NCI-H524 (cell line): Measurements from ENCODE around the gene CPLX1.
A peak's percentile ranks its signal among the peaks of the same experiment; 100 is the strongest.

Experiments
- DNase-seq, 2 experiments: peaks; one replicate each; lab custom pipeline; 2025; lab: John Stamatoyannopoulos, UW

Gene CPLX1

DNA sequence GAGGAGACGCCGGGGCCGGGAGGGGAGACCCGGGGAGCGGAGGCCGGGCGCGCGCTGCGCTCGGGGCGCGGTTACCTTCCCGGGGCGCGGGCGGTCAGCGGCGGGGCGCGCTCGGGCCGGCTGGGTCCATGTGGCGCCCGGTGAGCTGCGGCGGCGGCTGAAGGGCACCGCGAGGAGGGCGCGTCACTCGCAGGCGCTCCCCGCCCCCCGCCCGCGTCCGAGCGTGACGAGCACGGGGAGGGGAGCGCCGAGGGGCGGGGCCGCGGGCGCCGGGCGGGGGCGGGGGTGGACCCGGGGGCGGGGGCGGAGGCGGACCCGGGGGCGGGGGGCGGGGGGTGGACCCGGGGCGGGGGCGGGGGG lies at the start of gene CPLX1:
Gene CPLX1 (minus strand): TSS at position 159 of the 360 bp plus-strand sequence. CDS start 1,607 bp downstream, outside the sequence.
- peak in 1 of 2 experiments; percentile 60 for DNase-seq

DNA sequence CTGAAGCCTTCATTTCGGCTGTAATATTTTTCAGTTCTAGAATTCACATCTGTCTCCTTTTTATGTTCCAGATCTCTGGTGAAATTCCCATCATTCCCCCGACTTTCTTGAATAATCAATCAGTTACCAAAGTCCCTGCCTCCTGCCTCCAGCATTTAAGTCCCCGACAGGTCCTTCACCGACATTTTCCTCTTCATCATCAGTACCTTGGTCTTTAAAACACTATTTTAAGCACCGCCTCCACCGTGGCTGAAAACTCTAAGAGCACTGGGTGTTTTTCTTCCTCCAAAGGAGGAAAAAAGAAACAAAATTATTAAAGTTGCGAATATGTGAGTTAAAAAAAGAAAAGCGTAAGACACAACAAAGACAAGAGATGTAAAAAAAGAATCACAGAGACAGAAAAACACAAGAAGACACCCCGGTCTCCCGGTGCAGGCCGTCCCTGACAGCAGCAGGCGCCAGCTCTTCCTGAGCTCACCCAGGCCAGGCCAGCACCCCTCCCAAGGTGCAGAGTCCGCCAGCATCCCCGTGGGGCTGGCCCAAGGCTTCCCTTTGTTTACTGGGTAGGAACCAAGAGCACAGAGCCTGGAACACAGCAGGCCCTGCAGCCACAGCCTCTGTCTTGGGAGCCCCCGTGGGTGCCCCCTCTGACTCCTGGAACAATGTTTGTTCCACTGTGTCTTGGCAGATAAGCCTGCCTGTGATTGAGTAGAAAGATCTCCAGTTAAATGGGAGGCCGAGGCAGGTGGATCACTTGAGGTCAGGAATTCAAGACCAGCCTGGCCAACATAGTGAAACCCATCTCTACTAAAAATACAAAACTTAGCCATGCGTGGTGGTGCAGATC lies 49.3 kb upstream of the CPLX1 start:
- no peak for DNase-seq

DNA sequence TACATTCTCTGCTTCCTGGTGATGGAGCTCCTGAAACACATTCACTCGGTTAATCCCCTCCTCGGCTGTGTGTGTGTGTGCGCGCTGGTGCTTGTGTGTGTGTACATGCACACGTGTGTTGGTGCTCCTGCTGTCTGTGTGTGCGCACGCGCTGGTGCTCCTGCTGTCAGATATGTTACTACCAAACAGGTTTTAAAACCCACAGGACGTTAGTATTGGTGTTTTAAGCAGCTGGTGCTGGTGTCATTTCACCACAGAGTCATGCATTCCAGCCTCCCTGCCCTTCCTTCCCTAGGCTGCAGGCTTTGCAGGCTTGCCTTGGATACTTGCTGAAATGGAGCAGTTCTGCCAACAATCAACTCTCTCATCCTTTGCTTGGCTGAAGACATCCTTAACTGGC lies 48.1 kb upstream of the CPLX1 start:
- DNase-seq = no peak

DNA sequence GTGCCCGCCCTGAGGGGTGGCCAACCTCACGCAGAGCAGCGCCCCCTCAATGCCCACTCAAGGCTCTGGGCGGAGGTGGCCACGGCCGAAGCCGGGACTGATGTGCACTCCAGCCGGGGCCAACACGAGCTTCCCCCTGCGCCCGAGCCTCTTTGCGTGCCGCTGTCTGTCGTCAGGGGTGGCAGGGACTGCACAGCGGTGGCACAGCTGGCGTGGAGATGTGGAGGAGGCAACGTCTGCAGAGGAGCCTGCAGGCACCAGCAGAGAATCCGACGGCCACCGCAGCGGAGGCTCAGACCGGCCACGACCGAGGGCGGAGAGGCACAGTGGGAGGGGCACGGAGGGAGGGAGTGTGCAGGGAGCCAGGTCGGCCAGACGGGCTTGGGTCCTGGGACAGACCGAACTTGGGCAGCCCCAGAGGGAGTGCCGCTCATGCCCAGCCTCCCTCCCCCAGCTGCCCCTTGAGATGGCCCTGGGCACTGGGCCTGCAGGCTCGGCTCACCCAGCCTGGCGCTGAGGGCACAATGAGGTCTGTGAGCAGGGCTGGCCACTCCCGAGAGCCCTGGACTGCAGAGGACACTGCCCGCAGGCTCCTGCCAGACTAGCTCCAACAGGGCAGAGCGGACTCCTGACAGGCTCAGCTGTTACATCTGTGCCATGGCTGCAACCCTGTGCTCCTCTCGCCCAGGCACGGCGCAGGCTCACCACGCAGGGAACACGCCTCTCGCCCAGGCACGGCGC lies 46.5 kb upstream of the CPLX1 start:
- DNase-seq = no peak

DNA sequence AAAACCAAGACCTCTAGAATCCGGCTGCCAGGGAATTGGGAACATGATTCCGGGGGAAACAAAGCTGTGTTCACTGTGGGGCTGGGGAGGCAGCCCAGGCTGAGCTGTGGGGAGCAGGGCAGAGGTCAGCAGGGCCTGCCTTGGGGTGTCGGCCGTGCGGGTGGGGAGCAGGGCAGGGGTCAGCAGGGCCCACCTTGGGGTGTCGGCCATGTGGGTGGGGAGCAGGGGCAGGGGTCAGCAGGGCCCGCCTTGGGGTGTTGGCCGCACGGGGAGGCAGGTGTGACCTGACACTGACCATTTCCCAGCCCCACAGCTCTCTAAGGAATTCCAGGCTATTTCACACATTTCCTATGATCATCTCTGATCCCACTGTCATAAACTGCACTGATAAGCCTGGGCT lies 45.6 kb upstream of the CPLX1 start:
- no peak for DNase-seq

DNA sequence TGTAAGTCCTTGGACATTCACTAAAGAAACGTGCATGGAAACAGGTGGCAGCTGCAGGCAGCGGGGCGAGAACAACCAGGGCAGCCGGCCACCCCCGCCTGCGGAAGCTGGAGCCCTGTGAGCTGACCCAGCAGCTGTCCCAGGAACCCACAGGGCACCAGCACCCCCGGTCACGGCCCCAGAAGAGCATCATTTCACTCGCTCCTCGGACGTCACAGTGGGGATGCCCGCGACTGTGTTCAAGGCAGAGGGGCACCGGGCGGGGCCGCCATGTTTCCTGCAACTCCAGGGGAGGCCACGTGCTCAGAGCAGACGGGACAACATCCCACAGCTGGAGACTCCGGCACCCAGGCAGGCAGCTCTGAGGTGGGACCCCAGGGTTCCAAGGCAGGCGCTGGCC lies 45.0 kb upstream of the CPLX1 start:
- no peak for DNase-seq

DNA sequence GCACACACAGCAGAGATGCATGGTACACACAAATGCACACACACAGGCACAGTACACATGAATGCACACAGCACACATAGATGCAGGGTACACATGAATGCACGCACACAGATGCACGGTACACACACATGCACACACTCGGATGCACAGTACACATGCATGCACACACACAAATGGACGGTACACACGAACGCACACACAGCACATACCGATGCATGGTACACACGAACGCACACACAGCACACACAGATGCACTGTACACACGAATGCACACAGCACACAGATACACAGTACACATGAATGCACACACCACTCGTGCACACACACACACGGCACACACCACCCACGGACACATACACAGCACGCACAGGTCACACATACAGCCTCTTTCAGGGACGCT lies 43.8 kb upstream of the CPLX1 start:
- DNase-seq = no peak

DNA sequence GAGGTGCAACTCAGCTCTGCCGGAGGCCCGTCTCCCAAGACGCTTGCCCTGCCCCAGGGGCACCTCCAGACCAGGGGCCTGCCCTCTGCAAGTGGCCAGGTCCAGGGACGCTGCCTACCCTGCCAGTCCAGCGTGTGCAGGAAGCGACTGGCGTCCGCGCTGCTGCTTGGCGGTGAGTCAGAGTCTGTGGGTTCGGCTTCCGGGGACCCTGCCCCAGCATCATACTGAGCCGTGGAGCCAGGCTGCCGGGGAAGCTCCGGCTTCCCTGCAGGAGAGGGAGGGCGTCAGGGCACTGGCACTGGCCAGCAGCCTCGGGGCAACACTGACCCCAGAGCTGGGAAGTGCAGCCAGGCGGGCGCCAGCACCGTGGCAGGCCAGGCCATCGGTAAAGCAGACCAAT lies 42.5 kb upstream of the CPLX1 start:
- DNase-seq = no peak

DNA sequence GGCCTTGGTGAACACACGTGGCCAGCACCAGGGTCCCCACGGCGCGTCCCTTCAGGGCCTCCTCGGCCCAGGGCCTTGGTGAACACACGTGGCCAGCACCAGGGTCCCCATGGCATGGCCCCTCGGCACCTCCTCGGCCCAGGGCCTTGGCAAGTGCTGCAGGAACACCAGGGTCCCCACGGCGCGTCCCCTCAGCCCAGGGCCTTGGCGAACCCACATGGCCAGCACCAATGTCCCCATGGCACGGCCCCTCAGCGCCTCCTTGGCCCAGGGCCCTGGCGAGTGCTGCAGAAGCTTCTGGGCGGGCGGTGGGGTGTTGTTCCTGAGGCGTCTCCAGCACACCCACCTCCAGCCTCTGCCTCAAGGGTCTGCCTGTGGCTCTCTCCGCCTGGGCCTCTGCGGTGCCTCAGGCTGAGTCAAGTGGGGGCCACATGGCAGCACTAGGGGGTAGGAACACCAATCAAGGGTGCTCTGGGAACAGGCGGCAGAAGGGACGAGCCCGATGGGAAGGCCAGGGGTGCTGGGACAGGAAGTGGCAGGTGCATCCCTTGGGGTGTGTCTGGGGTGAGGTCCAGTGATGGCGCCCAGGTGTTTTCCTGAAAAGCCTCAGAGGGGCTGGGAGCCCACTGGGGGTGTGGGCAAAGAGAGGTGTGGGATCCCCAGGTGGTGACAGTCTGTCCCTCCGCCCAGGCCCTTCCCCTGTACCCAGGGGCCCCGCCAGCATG lies 41.8 kb upstream of the CPLX1 start:
- no peak for DNase-seq

DNA sequence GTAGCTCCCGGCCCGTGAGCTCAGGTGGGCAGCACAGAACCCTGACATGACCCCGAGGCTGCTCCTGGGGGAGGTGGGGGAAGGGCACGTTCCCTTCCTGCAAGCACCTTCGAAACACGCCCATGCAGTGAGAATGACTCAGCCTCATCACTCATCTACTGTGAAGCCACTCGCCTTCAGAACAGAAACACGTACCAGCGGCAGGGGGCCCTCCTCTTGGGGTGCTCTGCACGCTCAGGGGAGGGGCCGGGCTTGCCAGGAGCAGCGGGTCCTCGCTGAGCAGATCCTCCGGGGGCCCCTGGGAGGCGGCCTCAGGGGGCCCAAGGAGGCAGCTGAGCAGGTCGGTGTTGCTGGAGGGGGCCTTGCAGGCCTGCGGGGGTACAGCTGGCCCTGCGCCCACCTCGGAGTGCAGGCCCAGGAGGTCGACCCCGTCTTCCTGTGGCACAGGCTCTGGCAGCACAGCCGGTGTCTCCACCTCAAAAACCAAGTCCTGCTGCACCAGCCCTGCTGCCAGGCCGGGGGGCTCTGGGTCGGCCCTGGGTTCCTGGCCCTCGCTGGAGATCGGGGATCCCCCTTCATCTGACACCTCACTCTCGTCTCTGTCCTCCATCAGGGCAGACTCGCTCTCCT lies 40.9 kb upstream of the CPLX1 start:
- no peak for DNase-seq

DNA sequence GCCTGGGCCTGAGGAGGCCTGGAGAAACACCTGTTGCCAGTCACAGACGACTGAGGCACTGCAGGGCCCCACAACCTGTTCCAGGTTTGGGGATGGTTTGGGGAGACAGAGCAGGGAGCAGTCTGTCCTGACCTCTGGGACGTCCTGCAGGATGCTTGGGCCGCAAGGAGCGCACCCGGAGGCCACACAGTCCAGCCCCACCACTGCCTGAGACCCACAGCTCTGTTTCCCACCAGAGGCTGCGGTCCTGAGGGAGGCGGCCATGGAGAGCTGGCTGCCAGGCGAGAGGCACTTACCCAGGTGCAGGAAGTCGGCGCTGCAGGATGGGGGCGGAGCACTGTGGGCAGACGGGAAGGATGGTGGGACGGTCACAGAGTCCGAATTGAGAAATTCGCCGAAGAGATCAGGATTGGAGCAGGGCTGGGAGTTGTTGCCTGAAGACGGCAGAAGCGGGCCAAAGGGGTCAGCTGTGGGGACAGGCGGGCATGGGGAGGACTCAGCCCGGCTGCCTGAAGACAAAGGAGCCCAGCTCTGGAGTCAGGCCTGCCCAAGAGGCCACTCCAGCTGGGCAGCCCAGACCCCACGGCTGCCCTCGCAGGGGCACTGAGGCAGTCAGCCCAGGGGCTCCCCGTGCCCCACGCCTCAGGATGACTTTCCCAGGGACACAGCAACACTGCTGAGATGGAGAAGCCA lies 40.3 kb upstream of the CPLX1 start:
- DNase-seq = no peak

DNA sequence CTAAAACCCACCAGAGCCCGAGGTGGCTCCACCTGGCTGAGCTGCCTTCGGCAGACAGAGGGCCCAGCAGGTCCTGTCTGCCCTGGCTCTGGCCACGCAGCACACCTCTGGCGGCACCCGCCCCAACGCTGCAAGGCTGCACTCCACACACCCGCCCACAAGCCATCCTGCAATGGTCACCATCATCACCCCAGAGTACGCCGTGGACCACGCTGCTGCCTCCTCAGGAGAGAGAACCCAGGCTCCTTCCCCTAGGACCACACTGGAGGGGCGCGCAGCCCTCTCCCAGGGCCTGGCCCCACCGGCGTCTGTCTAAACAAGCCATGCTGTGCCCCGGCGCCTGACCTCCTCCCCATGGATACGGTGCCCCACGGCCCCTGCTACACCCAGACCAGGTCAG lies 39.6 kb upstream of the CPLX1 start:
- no peak for DNase-seq

DNA sequence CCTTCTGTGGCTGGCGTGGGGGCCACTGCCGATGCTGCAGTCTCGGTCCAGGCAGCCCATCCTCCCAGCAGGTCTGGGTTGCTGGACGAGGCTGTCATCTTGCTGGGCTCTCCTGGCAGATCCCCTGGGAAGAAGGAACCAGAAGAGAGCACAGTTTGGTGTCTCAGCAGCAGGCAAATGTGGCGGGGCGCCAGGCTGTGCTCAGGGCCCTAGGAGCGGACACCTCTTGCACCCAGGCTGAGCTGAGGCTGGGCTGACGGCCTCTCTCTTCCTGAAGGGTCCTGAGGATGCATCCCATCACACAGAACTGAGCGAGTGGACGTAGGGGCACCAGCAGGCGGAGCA lies 39.2 kb upstream of the CPLX1 start:
- no peak for DNase-seq

DNA sequence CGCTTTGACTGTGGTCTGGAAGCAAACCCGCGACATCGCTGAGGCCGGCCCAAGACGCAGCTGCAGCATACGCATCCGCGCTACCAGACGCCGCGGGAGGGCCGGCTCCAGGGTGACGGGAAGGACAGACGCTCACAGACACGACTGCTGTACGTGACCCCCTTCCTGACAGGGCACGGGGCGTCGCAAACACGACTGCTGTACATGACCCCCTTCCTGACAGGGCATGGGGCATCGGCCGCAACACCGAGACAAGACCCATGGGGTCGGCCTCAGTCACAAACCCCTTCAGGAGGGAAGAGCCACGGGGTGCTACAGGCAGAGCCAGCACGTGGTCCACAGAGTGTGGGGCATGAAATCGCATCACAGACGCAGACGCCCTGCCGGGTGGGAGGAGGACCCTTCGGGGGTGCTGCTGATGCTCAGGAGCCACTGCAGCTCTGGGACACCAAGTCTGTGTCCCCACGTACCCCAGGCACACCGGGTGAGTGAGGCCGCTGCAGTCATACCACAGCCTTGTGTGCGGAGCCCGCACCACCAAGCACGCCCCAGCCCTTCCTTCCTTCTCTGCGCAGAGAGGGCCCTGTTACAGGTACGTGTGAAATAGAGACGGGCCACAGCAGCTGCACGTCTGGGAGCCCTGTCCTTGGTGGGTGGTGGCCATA lies 38.7 kb upstream of the CPLX1 start:
- DNase-seq = no peak

DNA sequence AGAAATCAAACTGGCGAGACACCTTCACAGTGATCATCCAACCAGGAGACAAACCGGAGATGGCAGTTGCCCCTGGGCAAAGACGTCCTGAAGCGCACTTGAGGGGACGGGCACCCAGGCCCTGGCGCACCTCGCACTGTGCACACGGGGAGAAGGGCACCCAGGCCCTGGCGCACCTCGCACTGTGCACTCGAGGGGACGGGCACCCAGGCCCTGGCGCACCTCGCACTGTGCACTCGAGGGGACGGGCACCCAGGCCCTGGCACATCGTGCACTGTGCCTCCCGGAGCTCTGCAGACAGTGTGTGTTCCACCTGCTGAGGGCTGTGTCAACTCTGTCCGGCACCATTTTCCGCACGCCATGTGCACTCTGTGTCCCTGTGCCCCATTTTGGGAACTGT lies 34.6 kb upstream of the CPLX1 start:
- DNase-seq = no peak

DNA sequence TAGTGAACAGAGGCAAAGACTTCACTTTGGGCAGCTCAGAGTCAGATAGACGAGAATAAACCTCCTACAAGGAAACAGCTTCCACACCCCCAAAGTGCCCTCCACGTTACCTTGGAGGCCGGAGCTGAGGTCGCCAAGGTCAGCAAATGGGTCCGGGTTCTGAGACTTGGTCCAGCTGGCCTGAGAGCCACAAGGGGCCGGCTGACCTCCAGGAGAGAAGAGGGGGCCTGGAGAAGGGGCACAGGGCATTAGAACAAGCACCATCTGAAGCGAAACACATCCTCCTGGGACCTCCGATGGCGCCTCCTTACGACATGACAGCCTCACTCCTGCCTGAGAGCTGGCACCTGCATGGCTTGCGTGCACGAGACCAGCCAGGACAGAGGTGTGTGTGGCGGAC lies 33.6 kb upstream of the CPLX1 start:
- DNase-seq = no peak

DNA sequence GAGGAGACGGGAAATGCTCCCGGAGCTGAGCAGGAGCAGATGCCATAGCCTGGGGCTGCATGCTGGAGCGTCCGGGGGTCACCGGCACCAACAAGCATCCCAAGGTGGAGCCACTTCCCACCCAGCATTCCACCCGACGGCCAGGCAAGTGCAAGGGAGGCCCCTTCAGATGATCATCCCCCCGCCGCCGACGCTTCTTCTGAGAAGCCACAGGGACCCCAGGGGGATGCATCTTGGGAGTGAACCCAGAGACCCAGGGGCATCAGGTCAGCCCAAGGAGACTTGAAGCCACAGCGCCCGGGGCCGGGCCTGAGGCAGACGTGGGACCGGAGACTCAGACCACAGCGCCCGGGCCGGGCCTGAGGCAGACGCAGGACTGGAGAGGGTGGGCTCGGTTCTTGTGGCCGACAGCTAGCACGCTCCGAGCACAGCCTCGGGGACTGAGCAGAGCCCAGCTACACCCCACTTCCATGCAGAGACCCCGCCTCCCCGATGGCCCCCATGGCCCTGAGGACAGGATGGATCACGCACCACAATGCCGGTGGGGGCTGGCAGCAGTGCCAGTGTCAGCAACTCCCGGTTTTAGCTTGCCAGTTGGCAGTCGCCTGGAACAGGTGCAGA lies 33.0 kb upstream of the CPLX1 start:
- DNase-seq = no peak

DNA sequence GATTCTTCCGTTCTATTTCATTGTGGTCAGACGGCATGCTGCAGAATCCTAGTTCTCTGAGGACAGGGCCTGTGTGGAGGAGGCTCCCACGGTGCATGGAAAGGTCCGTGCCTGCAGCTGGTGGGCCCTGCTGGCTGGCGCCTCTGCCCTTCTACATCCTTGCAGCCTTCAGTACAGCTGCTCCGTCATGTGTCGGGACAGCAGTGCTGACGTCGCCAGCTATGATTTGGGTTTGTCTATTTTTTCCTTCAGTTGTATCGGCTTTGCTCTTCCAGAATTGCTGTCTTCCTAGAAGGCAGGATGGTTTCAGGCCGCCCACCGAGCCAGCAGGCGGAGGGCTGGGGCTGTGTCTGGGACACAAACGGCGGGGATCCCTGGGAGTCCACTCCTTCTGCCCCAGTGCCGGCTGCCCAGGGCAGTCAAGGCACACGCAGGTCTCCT lies 32.1 kb upstream of the CPLX1 start:
- no peak for DNase-seq

DNA sequence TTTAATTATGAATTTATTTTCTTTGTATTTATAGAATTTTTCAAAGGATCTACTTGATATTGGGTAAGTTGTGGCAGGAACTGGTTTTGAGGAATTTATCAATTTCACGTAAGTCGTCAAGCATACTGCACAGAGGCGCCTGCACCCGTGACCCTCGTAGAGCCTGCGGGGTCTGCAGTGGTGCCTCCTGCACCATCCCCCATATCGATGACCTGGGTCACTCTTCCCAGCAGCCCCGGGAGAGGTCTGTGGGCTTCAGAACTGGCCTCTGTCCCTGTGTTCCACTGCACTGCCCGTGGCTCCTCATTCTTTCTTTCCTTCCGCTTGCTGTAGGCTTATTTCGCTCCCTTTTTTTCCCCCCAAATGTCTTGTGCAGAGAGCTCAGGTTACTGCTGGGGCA lies 31.5 kb upstream of the CPLX1 start:
- DNase-seq = no peak

DNA sequence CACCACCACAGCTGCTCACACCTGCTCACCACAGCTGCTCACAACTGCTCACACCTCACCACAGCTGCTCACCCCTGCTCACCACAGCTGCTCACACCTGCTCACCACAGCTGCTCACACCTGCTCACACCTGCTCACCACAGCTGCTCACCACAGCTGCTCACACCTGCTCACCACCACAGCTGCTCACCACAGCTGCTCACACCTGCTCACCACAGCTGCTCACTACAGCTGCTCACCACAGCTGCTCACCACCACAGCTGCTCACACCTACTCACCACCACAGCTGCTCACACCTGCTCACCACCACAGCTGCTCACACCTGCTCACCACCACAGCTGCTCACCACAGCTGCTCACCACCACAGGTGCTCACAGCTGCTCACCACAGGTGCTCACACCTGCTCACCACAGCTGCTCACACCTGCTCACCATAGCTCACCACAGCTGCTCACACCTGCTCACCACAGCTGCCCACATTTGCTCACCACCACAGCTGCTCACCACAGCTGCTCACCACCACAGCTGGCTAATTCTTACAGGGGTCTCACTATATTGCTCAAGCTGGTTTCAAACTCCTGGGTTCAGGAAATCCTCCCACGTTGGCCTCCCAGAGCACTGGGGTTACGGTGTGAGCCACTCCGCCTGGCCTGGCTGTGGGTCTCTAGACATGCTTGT lies 30.4 kb upstream of the CPLX1 start:
- no peak for DNase-seq
